Measurements from ENCODE around the gene MCMBP.

The MCMBP gene

DNA sequence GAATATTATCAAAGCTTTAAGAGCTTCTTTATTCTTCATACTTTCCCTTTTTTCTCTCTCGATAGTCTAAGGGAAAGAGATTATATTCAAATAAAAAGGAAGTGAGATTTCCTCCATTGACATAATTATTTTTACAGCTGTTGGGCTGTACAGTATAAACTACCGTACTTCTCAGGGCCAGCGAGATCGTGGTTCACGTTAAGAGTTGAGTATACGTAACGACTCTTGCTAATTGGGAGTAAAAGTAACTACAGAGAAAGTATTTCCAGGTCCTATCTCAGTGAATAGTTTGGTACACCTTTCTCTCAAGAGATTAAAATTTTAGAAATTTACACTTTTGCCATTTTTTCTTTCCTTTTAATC, 89.0 kb downstream of the MCMBP start:
- DNase-seq (ENCODE audit: low read depth, low spot score): no peak

- DNase-seq (ENCODE audit: low read depth, low spot score): no peak
These were observed 89.5 kb downstream of the MCMBP start for GRCh38 chr10:119782981-119783664.

GRCh38 chr10:119781498-119781897, 91.1 kb downstream of the MCMBP start:
- DNase-seq (ENCODE audit: low read depth, low spot score): no peak

DNA sequence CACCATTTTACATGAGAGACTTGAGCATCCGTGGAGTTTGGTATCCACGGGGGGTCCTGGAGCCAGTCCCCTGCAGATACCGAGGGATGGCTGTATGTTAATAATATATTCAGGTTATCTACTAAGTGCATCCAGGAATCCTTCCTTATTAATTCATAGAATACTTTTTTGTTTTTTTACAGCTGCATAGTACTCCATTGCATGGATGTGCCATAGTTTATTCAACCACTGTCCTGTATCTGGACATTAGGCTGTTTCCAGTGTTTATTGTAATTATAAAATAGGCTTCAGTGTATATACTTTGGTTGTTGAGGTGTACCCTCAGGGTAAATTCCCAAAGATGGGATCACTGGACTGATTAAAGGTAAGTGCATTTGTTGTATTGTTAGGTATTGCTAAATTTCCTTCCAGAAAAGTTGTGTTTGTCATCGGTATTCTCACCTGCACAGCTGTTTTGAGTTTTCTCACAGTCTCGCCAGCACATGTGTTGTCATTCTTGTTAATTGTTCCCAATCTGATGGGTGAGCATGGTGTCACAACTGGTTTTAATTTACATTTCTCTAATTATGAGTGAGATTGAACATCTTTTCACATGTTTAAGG, 91.7 kb downstream of the MCMBP start:
- no peak for DNase-seq (ENCODE audit: low read depth, low spot score)

All from smooth muscle cell of the brain vasculature (primary cell).